SU-DHL-6 (cell line): ENCODE results near the gene PRRX1.

Source experiments
- CTCF ChIP-seq: fragments of 200-600 bp; sonication (generic); IDR thresholded peaks from one replicate; pipeline ENCODE4 v1.5.1; 2017; ENCODE audit warnings: antibody characterized with exemption, mild to moderate bottlenecking, low read length, moderate library complexity; ENCODE audit not compliant: insufficient read depth, poor library complexity, severe bottlenecking
- EZH2phosphoT487 ChIP-seq: fragments of 200-600 bp; sonication (generic), shearing (Covaris generic); conservative IDR thresholded peaks from 2 replicates; pipeline ENCODE4 v1.6.1; 2018; ENCODE audit warnings: mild to moderate bottlenecking, antibody characterized with exemption, low read length, moderate library complexity, mixed read lengths

GRCh38 chr1:170687621-170688020 is 23.7 kb downstream of the PRRX1 start:
- TF ChIP-seq CTCF (no peak), EZH2phosphoT487 (no peak)
